Stimulated activated CD8-positive, alpha-beta memory T cell treated with anti-CD3 and anti-CD28 coated beads, Interleukin-7, amount 100 ng/mL, for 4 hours (primary cell): Measurements from ENCODE around the gene CD248.
"Not testable (repeated sequence)": the region's sequence is repeated elsewhere in the genome, so short reads cannot be mapped to it uniquely, and the experiment has no call there.

Source experiments
- DNase-seq, 2 donors: peaks; one replicate each; pipeline ENCODE4 v3.0.0-alpha.2; 2020; ENCODE audit warnings: low read depth in 2 of 2

The CD248 gene

GRCh38 chr11:66316849-66317251, at the start of gene CD248:
CD248 (minus strand) TSS chr11:66317044; CDS start chr11:66317027, 17 bp downstream.
- DNase-seq: no peak

GRCh38 chr11:66365711-66366619, 49.1 kb upstream of the CD248 start:
- no peak for DNase-seq

- no peak for DNase-seq
Measured at GRCh38 chr11:66365166-66365565, 48.3 kb upstream of the CD248 start.

- DNase-seq: peak; percentile 26 to 32
Measured at GRCh38 chr11:66363805-66364535, 47.1 kb upstream of the CD248 start.

- DNase-seq: no peak
Measured at GRCh38 chr11:66363187-66363601, 46.4 kb upstream of the CD248 start.

GRCh38 chr11:66362481-66363147, 45.8 kb upstream of the CD248 start:
- DNase-seq: no peak

GRCh38 chr11:66361502-66361941, 44.7 kb upstream of the CD248 start:
- DNase-seq: no peak

GRCh38 chr11:66360406-66361073, 43.7 kb upstream of the CD248 start:
- DNase-seq: no peak

GRCh38 chr11:66359662-66360087, 42.8 kb upstream of the CD248 start:
- DNase-seq: no peak

GRCh38 chr11:66350560-66351235, 33.9 kb upstream of the CD248 start:
- DNase-seq: not testable (repeated sequence)

- no peak for DNase-seq
Measured at GRCh38 chr11:66349084-66349386, 32.2 kb upstream of the CD248 start.

GRCh38 chr11:66347425-66348276, 30.8 kb upstream of the CD248 start, which contains the start of gene B4GAT1:
B4GAT1 (minus strand) TSS chr11:66347629; CDS start chr11:66347545, 84 bp downstream.
- DNase-seq: peak; percentile 64 to 75

GRCh38 chr11:66346476-66347424, 29.9 kb upstream of the CD248 start:
- DNase-seq: no peak

GRCh38 chr11:66345316-66345649, 28.4 kb upstream of the CD248 start:
- DNase-seq: no peak

GRCh38 chr11:66344550-66345315, 27.9 kb upstream of the CD248 start, which contains the start of gene BRMS1:
BRMS1 (minus strand) TSS chr11:66345104; CDS start chr11:66342234, 2,870 bp downstream.
- DNase-seq: peak; percentile 94 to 95

- no peak for DNase-seq
Measured at GRCh38 chr11:66343176-66343575, 26.3 kb upstream of the CD248 start.

- DNase-seq: no peak
Measured at GRCh38 chr11:66341502-66342126, 24.8 kb upstream of the CD248 start.
